Measurements from ENCODE around the gene LSMEM2.

GRCh38 chr3:50264964-50265485 is 13.9 kb upstream of the LSMEM2 start:
- TF ChIP-seq EZH2 (IDR thresholded peaks at IDR 0.05; ENCODE audit: low read length), result no peak
- TF ChIP-seq, protein P1, sequence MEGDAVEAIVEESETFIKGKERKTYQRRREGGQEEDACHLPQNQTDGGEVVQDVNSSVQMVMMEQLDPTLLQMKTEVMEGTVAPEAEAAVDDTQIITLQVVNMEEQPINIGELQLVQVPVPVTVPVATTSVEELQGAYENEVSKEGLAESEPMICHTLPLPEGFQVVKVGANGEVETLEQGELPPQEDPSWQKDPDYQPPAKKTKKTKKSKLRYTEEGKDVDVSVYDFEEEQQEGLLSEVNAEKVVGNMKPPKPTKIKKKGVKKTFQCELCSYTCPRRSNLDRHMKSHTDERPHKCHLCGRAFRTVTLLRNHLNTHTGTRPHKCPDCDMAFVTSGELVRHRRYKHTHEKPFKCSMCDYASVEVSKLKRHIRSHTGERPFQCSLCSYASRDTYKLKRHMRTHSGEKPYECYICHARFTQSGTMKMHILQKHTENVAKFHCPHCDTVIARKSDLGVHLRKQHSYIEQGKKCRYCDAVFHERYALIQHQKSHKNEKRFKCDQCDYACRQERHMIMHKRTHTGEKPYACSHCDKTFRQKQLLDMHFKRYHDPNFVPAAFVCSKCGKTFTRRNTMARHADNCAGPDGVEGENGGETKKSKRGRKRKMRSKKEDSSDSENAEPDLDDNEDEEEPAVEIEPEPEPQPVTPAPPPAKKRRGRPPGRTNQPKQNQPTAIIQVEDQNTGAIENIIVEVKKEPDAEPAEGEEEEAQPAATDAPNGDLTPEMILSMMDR (optimal IDR thresholded peaks at IDR 0.05 in 1 of 3, IDR thresholded peaks at IDR 0.05 in 1 of 3, conservative IDR thresholded peaks at IDR 0.05 in 1 of 3; ENCODE audit: extremely low read depth in 1 of 3, insufficient read depth in 2 of 3, low read length in 3 of 3), result no peak

All from keratinocyte (primary cell).